ENCODE measurements around the gene ADNP.

DNA sequence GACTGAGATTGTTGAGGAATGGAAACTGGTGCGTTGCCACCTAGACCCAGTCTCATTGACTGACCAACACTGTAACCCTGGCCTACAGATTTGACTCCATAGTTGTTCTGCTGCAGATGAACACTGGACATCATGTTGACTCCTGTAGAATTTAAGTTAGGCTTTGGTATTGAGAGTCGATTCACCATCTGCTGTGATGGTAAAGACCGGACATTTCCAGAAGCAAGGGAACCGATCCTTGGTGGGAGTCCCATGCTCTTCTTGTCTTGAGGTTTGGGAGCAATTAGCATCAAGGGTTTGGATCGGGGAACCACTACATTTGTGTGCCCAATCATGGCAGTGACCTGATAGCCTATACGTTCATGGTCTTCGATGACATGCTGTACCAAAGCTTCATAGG is 37.6 kb downstream of the ADNP start:
- TF ChIP-seq, protein P1, sequence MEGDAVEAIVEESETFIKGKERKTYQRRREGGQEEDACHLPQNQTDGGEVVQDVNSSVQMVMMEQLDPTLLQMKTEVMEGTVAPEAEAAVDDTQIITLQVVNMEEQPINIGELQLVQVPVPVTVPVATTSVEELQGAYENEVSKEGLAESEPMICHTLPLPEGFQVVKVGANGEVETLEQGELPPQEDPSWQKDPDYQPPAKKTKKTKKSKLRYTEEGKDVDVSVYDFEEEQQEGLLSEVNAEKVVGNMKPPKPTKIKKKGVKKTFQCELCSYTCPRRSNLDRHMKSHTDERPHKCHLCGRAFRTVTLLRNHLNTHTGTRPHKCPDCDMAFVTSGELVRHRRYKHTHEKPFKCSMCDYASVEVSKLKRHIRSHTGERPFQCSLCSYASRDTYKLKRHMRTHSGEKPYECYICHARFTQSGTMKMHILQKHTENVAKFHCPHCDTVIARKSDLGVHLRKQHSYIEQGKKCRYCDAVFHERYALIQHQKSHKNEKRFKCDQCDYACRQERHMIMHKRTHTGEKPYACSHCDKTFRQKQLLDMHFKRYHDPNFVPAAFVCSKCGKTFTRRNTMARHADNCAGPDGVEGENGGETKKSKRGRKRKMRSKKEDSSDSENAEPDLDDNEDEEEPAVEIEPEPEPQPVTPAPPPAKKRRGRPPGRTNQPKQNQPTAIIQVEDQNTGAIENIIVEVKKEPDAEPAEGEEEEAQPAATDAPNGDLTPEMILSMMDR (conservative IDR thresholded peaks at IDR 0.05) = no peak
- TF ChIP-seq ZFX (IDR thresholded peaks at IDR 0.05) = no peak

All from C4-2B (cell line).